Nephron (organoid): Measurements from ENCODE around the gene SLC28A3.

ENCODE experiments used
- H3K27ac Mint-ChIP-seq, 3 experiments: 2 replicates each; pipeline ENCODE4 v1.8.0; 2020; ENCODE audit warnings: mixed read lengths in 3 of 3, mild to moderate bottlenecking in 2 of 3, moderate library complexity in 1 of 3
- H3K27me3 Mint-ChIP-seq: 2 replicates; pipeline ENCODE4 v1.8.0; 2021; ENCODE audit warnings: low read depth, mild to moderate bottlenecking, moderate library complexity, mixed read lengths
- H3K36me3 Mint-ChIP-seq: 2 replicates; pipeline ENCODE4 v1.8.0; 2020; ENCODE audit warnings: low read depth, mixed read lengths
- H3K4me1 Mint-ChIP-seq: 2 replicates; pipeline ENCODE4 v1.8.0; 2020; ENCODE audit warnings: mixed read lengths
- H3K4me3 Mint-ChIP-seq, 3 experiments: 2 replicates each; pipeline ENCODE4 v1.8.0; 2020; ENCODE audit warnings: mild to moderate bottlenecking in 3 of 3, mixed read lengths in 3 of 3, moderate library complexity in 2 of 3
- H3K9me3 Mint-ChIP-seq: 2 replicates; pipeline ENCODE4 v1.8.0; 2020; ENCODE audit warnings: mixed read lengths
- CTCF ChIP-seq, 3 experiments: fragments of 200-600 bp; sonication (generic); IDR thresholded peaks; one replicate each; pipeline ENCODE4 v1.5.0; 2021; ENCODE audit warnings: antibody characterized with exemption in 3 of 3; ENCODE audit not compliant: unreplicated experiment in 3 of 3

SLC28A3 gene

DNA sequence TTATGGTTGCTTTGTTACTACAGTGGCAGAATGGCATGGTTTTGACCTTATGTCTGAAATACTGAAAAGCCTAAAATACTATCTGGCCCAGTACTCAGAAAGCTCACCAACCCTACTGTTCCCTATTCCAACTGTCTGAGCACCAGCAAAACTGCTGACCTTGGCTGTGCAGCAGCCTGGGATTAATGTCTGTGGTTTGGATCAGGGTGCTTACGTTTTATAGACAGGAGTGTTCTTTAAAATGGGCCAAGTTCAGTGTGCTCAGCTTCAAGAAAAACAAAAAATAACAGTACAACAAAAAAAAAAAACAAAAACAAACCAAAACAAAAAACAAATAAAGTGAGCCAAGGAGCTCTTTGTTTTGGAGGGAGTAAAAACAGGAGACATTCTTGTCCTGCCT, 36.4 kb downstream of the SLC28A3 start:
- Mint-ChIP-seq H3K27me3 (no peaks in the 10 kb centered on the region), H3K36me3 (no peaks in the 10 kb centered on the region), H3K4me1 (no peaks in the 10 kb centered on the region), H3K4me3 (no peak overlapping the region), H3K9me3 (peaks cover 3% of the 10 kb centered on the region), H3K27ac (no peak overlapping the region)
- no peak for TF ChIP-seq CTCF (IDR thresholded peaks at IDR 0.05; ENCODE audit: unreplicated experiment in 3 of 3)

GRCh38 chr9:84303061-84303460, 37.5 kb downstream of the SLC28A3 start:
- H3K9me3 Mint-ChIP-seq: peaks cover 3% of the 10 kb centered on the region
- no peaks in the 10 kb centered on the region for H3K27me3 Mint-ChIP-seq
- no peak for TF ChIP-seq CTCF (IDR thresholded peaks at IDR 0.05; ENCODE audit: unreplicated experiment in 3 of 3)
- H3K4me3 Mint-ChIP-seq: no peak overlapping the region
- no peaks in the 10 kb centered on the region for H3K4me1 Mint-ChIP-seq
- no peaks in the 10 kb centered on the region for H3K36me3 Mint-ChIP-seq
- no peak overlapping the region for H3K27ac Mint-ChIP-seq

DNA sequence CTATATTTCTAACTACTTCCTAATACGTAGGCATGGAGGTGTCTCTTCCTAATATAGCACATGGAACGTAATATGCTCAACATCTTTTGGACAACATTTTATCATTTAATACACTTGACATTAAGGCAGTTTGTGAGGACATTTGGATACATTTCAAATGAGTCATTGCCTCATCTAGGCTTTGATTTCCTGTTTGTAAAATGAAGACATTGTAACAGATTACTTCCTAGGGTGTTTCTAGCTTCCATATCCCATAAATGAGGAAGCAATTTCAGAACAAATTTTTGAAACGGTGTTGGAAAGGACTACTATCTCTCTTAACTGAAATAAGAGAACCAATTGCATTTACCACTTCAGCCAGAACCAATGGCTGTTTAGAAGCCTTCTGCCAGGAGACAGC, 38.7 kb downstream of the SLC28A3 start:
- no peaks in the 10 kb centered on the region for H3K4me1 Mint-ChIP-seq
- no peak overlapping the region for H3K27ac Mint-ChIP-seq
- H3K36me3 Mint-ChIP-seq: no peaks in the 10 kb centered on the region
- no peak for TF ChIP-seq CTCF (IDR thresholded peaks at IDR 0.05; ENCODE audit: unreplicated experiment in 3 of 3)
- peaks cover 3% of the 10 kb centered on the region for H3K9me3 Mint-ChIP-seq
- no peaks in the 10 kb centered on the region for H3K27me3 Mint-ChIP-seq
- no peak overlapping the region for H3K4me3 Mint-ChIP-seq

DNA sequence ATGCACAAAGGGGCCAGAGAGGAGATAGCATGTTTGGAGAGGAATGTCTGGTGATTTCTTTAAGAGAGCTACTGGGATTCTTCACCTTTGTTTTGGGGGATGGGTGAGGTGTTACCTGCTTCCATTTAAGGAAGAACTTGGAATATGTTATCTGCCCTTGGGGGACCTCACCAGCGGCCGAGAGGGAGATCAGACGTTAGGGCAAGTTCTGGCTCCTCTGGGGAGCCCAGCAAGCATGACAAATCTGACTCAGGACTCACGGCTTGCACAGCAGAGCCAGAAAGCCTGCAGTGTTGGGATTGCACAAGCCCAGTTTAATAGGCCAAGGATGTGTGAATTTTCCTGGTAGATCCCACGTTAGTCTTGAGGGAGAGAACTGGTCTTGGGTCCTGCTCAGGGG, 40.3 kb downstream of the SLC28A3 start:
- H3K27ac Mint-ChIP-seq: no peak overlapping the region
- H3K36me3 Mint-ChIP-seq: no peaks in the 10 kb centered on the region
- no peaks in the 10 kb centered on the region for H3K27me3 Mint-ChIP-seq
- H3K4me3 Mint-ChIP-seq: no peak overlapping the region
- peaks cover 3% of the 10 kb centered on the region for H3K9me3 Mint-ChIP-seq
- TF ChIP-seq CTCF (IDR thresholded peaks at IDR 0.05; ENCODE audit: unreplicated experiment in 3 of 3): no peak
- H3K4me1 Mint-ChIP-seq: no peaks in the 10 kb centered on the region

- Mint-ChIP-seq H3K4me1 (no peaks in the 10 kb centered on the region), H3K36me3 (no peaks in the 10 kb centered on the region), H3K27ac (no peak overlapping the region), H3K4me3 (no peak overlapping the region), H3K9me3 (no peaks in the 10 kb centered on the region), H3K27me3 (no peaks in the 10 kb centered on the region)
- TF ChIP-seq CTCF (IDR thresholded peaks at IDR 0.05; ENCODE audit: unreplicated experiment in 3 of 3): no peak
These were observed 43.3 kb downstream of the SLC28A3 start for GRCh38 chr9:84297162-84297821.

GRCh38 chr9:84296146-84296843, 44.3 kb downstream of the SLC28A3 start:
- peaks cover 3% of the 10 kb centered on the region for H3K27me3 Mint-ChIP-seq

More at GRCh38 chr9:84296146-84296843, 44.3 kb downstream of the SLC28A3 start:
- TF ChIP-seq CTCF (IDR thresholded peaks at IDR 0.05; ENCODE audit: unreplicated experiment in 3 of 3): no peak
- H3K27ac Mint-ChIP-seq: no peak overlapping the region
- H3K9me3 Mint-ChIP-seq: no peaks in the 10 kb centered on the region
- H3K36me3 Mint-ChIP-seq: no peaks in the 10 kb centered on the region
- H3K4me3 Mint-ChIP-seq: no peak overlapping the region
- H3K4me1 Mint-ChIP-seq: no peaks in the 10 kb centered on the region
